GM18873 (cell line): ENCODE results near the gene CACNA1G.

Experiments used
- ATAC-seq: cut with Tn5 transposase; IDR thresholded peaks from one replicate; pipeline ENCODE4 v1.9.1; 2021; ENCODE audit warnings: mild to moderate bottlenecking, moderate library complexity, moderate number of reproducible peaks; ENCODE audit not compliant: unreplicated experiment, low FRiP score

CACNA1G gene

DNA sequence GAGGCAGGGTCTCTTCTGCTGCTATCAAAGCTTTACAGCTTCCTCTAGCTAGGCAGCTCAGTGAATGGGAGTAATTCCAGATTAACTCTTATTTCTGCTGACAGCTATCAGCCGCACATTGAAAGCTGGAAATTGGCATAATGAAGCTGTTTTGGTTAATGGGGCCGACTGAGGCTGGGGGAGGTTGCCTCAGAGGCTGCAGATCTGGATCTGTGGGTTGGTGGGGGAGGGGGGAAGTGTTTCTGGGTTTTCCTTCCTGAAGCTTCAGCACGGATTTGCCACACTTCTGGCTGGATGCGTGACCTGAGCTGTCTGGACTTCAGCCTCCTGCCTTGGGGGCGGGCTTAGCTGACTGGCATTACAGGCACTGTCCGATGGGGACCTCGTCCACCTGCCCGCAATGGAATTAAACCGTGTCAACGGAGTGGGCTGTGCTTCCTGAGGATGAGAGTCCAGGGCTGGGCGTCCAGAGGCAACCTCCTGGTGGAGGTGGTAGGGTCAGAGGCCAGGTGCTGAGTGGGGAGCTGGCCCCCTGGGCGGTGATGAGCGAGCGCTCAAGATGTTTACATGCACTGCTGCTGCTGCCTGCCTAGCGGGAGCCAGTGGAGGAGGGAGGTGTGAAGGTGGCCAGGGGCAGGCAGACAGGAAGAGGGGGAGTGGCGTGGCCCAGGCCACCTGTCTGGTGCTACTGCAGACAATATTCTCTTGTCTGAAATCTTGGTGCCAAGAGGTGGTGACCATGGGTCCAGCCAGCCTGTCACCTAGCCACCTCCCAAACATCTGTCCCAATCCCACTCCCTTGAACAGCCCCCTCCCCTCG lies 67.5 kb downstream of the CACNA1G start:
- no peak for ATAC-seq

DNA sequence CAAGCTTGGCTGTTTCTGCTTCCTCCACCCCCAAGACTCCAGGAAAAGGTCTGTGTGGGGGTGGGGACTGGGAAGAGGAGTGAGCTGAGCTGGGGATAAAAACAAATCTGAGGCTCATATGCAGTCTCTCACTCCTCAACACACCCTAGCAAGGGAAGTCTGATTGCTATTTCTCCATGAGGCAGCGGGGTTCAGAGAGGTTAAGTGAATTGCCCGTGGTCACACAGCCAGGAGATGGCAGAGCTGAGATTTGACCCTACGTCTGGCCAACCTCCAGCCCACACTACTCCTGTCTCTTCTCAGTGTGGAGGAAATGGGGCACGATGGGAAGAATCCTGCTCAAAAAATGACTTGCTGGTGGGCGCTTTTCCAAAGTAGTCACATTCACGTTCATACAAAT lies 69.4 kb downstream of the CACNA1G start:
- ATAC-seq: no peak

DNA sequence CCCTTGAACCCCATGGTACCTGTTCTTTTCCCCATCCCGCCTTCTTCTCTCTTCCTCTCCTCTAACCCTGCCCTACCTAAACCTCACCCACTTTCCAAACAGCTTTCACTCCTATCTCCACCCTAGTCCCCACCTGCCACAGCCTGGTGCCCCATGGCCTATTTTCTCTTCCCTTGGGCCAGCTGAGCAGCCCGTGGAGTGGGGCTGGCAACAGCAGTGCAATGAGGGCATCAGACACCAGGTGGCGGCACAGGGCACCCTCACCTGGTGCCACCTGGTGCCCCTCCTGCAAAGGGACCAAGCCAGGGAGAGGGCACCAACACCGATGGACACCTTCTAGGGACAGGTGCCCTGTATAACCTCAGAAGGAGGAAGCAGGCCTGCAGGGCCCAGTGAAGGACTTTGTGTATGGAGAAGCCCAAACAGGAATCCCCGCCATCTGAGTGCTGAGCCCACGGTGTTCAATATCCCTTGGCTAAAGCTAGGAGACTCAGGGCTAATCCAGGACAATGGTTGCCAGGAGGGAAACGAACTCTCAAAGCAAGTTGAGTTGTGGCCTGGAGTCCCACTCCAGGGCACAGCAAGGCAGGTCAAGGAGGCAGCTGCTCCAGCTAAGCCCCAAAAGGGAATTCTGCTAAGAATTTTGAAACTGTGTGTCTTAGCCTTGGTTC lies 70.1 kb downstream of the CACNA1G start:
- no peak for ATAC-seq

DNA sequence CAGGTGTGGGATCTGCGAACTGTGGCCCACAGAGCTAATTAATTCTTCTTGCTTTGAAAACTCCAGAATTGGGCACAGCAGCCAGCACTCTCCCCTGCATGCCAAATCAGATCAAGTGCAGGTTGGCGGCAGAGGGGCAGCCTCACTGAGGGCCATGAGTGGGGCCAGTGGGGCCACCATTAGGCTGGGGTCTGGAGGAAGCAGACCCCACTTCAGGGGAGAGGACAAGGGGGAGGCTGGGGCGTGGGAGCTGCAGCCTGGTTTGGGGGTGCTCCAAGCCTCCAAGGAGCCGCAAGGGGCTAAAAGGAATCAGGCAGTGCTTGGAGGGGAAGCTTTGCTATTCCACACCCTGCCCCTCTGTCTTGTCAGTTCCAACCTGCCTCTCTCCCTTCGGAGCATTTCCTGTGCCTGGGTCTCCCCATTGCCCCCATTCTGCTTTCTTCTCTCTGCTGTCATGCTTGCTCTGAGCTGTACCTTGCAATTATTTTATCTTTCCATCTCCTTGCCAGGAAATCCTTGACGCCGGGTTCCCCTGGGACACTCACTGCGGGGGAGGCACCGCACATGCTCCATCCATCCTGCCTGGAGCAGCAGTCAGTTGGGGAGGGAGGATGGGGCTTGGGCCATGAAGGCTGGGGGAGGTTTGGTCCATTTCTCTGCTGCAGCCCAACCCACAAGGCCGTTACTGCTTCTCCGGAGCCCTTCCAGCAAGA lies 70.8 kb downstream of the CACNA1G start:
- no peak for ATAC-seq

DNA sequence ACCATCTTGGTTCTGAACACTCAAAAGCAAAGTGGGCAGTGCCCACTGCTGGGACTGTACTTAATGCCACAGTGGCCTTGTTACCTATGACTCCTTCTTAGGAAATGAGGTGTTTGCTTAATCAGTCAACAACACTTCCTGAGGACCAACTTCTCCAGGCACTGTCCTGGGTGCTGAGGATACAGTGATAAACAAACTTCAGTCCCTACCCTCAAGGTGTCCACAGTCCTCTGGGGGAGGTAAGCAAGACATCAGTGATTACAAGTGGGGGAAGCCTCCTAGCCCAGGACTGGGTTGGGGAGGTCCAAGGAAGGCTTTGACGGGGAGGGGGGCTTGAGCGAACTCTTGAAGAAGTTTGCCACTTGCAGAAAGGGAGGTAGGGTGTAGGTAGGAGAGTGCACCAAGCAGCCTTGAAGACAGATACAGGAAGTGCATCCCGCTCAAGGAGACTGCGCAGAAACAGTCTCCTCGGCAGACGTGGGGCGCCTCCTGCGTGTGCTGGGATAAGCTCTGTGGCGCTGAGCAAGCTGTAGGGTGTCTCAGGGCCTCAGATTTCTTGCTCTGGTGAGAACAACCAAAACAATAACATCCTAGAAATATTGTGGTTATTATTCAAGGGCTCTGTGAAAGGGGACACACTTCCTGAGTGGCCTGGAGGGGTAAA lies 71.5 kb downstream of the CACNA1G start:
- ATAC-seq: no peak

DNA sequence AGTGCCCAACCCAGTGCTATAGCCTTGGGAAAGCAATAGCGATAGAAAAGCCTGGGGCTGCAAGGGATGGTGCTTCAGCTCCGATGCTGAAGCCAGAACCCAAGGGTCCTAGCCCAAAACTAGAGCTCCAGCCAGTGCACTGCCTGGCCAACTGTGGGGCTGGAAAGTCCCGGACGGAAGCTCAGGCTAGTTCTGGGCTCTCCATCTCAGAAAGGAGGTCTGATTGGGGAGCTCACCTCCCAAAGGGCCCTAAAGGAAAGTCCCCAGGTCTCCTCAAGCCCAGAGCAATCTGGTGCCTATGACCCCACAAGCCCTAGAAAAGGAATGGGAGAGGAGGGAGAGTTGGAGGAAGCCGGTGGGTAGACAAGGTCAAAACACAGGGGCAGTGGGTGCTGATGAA lies 72.1 kb downstream of the CACNA1G start:
- ATAC-seq: no peak

DNA sequence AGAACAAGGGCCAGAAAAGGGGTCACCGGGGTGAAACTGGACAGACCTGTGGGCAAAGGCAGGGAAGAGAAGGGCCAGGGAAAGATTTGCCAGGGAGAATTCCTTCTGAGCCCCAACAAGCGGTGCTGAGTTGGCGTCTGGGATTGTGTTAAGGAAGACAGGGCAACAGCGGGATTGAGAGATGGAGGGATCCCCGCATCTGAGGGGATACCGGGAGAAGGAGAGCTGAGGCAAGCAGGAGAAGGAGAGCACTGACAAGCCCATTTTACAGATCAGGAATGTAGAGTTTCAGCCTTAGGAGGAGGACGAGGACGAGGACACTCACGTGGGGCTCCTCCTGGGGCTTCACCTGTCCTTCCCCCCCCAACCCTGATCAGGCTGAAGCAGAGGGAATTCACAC lies 73.2 kb downstream of the CACNA1G start:
- no peak for ATAC-seq

DNA sequence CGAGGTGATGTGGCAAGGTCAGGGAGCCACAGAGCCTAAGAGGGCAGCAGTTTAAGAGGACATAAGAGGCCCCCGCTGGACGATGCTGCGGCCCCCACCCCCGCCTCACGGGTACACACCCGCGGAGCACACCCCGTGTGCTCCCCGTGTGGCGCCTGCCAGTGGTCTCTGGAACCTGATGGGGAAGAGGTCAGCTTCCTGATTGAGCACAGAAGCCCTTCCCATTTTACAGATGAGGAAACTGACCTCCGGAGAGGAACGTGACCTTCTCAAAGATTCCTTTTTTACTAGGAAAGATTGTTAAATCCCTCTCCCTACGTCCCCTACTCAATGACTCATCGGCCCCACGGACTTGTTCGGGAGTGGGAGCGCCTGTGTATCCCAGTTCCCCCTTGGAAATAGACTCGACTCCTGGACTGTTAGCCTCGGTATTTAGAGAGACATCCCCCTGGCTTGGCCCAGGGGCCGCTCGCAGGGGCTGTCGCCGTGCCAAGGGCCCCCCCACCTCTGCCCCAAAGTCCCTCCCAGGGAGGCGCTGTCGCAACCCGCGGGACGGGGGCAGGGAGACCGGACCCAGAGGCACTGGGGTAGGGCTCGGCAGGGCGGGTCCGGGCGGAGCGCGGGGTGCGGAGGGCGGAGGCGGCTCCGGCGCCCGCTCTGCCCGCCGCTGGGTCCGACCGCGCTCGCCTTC lies 73.9 kb downstream of the CACNA1G start, which contains the start of gene ABCC3:
Gene ABCC3 (plus strand): TSS at position 658 of the 691 bp plus-strand sequence. CDS start 56 bp downstream, outside the sequence.
- no peak for ATAC-seq

DNA sequence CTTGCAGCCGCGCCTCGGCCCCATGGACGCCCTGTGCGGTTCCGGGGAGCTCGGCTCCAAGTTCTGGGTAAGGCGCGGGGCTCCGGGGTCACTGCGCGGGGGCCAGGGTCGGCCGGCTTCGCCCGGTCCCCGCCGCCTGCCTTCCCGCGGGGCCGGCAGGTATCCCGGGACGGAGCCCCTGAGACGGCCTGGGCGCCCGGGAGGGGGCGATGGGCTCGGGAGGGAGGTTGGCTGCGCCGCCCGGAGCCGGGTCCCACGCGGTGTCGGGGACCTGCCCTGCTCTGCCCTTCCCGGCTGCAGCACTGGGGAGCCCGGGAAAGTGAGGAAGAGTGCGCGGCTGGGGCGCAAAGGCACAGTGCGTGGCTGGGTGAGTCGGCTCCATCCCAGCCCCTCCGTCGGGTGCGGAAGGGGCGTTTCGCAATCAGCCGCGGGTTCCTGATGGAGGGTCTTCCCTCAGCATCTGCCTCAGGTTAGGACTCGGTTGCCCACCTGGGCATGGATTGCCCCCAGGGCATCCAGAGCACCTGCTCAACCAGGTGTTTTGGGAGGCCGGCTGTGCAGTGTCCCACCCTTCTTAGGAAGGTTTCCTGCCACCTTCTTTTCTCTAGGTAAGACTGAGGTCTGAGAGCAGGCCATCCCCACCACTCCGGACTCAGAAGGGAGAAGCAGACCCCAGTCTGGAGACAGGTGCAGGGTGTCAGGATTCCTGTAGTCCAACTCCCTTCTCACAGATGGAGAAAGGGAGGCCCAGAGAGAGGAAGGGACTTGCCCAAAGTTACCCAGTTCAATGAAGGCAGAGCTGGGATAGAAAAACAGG lies 74.6 kb downstream of the CACNA1G start:
- no peak for ATAC-seq

DNA sequence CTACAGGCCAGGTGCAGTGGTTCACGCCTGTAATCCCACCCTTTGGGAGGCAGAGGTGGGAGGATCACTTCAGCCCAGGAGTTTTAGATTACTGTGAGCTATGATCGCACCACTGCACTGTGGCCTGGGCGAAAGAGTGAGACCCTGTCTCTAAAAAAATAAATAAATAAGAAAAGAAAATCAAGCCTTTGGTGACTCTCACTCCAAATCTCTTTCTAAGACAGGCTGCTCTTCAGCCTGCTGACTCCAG lies 75.1 kb downstream of the CACNA1G start:
- ATAC-seq: no peak

DNA sequence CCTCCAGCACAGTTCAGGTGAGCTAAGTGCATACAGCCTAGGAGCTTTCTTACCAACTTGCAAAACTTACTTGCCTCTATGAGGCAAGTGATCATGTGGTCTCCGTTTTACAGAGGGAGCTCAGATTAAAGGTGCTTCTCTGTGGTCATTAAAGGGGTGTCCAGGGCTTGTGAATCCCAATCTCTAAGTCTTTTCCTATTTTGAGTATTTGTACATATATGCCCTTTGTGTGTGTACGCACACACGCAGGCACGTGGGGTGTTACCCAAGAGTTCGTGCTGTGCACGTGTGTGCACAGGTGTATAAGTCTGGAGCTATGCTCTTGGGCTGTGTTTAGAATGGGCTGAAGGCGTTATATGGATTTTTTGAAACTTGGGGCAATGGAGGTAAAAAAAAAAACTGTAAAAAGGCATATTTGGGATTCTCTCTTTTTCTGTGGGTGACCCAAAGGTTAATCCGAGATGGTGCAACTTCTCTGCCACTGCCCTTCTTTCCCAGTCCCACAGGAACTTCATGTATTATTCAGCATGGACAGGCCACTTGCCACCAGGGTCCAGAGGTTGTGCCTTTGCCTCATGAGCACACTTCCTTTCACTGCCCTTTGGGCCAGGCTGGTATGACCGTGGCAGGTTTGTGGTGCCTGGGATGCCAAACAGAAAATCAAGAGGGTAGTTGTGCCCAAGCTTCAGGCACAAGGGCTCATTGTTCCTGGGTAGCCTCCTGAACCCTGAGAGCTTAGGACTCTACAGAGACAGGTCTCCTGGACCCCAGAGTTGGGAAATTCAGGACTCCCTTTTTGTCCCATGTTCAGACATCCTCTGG lies 75.7 kb downstream of the CACNA1G start:
- ATAC-seq: no peak

DNA sequence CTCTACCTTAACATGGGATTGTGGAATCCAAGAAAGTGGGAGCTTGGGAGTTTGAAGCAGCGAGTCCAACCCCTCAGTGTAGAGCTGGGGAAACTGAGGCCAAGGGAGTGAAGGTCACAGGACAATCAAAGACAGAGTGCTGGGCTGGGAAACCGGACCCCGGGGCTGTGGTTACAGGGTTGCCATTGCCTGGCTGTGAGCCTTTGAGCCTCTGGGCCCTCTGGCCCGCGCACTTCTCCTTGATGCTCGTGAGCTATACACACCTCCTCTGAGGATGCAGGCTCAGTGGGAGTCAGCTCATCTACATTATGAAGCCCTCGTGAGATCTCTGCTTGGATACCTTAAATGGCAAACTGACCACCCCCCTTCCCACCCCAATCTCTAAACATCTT lies 76.3 kb downstream of the CACNA1G start:
- no peak for ATAC-seq

DNA sequence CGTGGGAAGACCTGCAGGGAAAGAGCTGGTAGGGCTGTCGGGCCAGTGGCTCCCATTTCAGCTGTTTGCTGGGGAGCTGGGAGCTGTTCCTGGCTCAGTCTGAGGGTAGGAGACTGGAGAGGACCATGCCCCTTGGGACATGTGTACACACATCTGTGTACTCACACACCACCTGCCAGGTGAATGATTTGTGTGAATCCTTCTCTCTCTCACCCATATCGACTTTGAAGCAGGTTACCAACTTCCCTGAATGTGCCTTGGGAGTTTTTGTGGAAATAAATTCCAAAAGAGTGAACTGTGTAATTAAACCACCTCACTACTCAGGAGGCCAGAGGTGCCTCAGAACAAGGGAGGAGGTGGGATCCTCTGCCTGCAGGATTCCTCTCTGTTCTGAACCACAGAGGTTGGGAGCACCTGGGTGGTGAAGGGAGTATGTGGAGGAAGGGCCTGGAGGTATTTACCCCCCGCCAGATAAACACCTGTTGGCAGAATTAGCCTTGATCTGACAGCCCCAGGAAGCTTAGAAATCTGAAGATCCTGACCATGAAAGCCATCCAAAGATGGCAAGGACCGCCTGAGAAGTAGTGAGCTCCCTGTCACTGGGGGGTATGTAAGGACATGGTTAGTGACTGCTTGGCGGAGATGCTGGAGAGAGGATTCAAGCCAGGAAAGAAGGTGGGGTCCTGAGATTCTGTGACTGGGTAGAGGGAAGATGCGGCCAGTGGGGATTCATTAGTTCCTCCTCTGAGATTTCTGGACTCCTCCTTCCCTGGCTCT lies 77.5 kb downstream of the CACNA1G start:
- ATAC-seq: no peak

DNA sequence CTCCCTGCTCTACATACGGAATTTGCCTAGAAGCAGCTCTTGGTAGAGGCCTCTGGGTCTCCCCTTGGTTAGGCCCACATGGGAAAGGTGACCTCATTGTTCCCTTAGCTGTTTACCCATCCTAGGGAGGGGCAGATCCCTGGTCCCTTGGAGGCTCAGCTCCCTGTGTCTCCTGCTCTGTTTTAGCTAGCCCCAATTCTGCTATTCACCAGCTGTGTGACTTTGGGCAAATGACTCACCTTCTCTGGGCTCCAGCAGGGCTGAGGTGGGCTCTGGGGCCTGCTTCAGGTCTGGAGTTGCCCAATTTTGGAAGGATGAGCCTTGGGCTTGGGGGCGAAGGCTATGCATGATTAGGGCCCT lies 78.1 kb downstream of the CACNA1G start:
- no peak for ATAC-seq

DNA sequence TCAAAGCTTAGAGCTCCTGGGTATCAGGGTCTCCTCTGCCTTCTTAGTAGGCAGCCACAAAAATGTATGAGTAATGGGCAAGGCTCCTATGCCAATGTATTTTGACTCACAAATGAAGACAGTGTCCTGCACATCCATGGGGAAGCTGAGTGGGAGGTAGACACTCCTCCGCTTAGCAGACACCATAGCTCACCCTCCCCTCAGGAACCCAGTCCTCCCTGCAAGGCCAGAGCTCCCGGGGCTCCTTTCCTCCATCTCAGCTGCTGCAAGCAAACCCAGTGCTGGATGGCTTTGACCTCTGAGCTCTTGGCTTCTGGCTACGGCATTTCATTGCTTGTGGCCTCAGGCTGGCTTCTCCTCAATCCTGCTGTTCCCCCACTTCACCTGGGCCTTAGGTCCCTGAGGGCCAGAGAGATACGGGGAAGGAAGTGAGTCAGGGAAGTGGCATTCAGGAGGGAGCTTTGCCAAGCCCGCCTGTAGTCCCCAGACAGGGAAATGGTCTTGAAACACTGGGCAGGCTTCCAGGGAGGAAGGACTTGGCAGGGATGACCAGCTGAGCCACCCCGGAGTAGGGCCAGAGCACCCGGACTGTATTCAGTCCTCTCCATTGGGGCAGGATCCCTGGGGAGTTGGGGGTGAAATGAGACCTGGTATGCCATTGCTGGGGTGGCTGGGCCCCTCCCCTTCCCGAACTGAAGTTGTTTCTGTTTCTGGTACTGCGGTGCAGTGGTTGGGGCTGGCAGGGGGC lies 78.6 kb downstream of the CACNA1G start:
- no peak for ATAC-seq

DNA sequence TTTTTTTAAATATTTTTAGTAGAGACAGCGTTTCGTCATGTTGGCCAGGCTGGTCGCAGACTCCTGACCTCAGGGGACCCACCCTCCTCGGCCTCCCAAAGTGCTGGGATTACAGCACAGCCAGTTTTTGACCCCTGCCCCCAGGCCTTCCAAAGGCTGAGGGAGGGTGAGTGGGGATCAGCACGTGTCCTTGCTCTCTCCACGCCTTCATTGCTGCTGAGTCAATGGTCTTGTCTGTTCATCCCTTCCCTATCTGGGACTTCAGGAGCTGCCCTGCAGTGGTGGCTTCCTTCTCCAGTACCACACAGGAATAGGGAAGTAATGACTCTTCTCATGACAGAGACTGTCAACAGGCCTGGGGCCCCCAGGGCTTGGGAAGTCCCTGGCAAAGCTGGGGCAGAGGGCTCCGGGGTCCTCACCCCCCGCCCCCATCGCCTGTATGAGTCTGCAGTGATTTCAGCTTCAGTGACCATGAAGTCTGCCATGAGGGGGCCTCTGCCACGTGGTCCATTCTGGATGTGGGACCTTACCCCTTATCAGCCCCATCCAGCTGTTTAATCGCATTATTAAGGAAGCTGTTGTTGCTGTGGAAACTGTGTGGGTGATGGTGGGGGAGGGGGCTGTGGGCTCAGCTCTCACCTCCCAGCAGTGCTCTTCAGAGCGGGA lies 80.3 kb downstream of the CACNA1G start:
- ATAC-seq: no peak

DNA sequence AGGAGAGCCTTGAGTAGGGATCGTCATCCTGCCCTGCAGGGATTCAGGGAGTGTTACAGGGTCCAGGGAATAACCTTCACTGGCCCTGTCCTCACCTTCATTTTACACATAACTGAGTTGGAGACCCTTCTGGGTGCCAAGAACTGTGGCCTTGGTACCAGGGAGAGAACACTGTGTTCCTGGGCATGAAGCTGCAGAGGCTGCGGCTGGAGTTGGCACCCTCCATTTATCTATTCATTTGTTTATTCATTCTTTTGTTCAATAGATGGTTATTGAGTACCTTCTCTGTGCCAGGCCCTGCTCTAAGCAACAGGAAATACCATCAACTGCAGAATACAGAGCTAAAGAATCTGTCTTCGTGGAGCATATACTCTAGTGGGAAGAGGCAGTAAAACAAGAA lies 80.8 kb downstream of the CACNA1G start:
- ATAC-seq: no peak
